H1 (cell line): ENCODE results near the gene TLK2. TPM values are rescaled to one million over a fixed set of nuclear protein-coding genes. Genes with fewer than 3 reads are reported as not detected.

Experiments
- CTCF ChIA-PET: fragments of 300-600 bp; sonication (Branson Sonifier 250); formaldehyde crosslinking; loops from one replicate; lab custom pipeline; 2021; ENCODE audit not compliant: partially characterized antibody; lab: Charles Lee
- POLR2A ChIA-PET: fragments of 300-600 bp; sonication (Branson Sonifier 250); formaldehyde crosslinking; loops from one replicate; lab custom pipeline; 2021; ENCODE audit warnings: inconsistent platforms; ENCODE audit not compliant: partially characterized antibody; lab: Charles Lee
- DNase-seq, 2 experiments: peaks; one replicate each; pipeline versions ENCODE4 v3.0.0 to v3.0.0-alpha.2; 2010 to 2022; ENCODE audit warnings: low spot score in 2 of 2, low read depth in 1 of 2, mixed read lengths in 1 of 2
- FAIRE-seq: peaks from 2 replicates; lab custom pipeline; 2011; peaks lifted over from hg19 to GRCh38; lab: Jason Lieb, UNC
- H2AFZ ChIP-seq: 2 replicates; pipeline ENCODE4 v1.8.1; 2012; ENCODE audit warnings: low read length, inconsistent platforms
- H2AK5ac ChIP-seq: 2 replicates; pipeline ENCODE4 v1.6.1; 2013; ENCODE audit warnings: low read depth, low read length
- H2BK120ac ChIP-seq: replicated peaks from 2 replicates; pipeline ENCODE3; 2013; ENCODE audit warnings: low read depth, low read length, inconsistent platforms
- H2BK12ac ChIP-seq: 2 replicates; pipeline ENCODE4 v1.6.1; 2013; ENCODE audit warnings: low read depth, low read length
- H2BK15ac ChIP-seq: 2 replicates; pipeline ENCODE4 v1.6.1; 2013; ENCODE audit warnings: low read length
- H2BK20ac ChIP-seq: 2 replicates; pipeline ENCODE4 v1.6.1; 2013; ENCODE audit warnings: low read length
- H2BK5ac ChIP-seq: 2 replicates; pipeline ENCODE4 v1.6.1; 2013; ENCODE audit warnings: low read depth, low read length
- H3K14ac ChIP-seq: 2 replicates; pipeline ENCODE4 v1.6.1; 2013; ENCODE audit warnings: inconsistent platforms; ENCODE audit not compliant: insufficient read length
- H3K18ac ChIP-seq: 2 replicates; pipeline ENCODE4 v1.6.1; 2013; ENCODE audit warnings: low read length; ENCODE audit errors: extremely low read depth
- H3K23ac ChIP-seq: 2 replicates; pipeline ENCODE4 v1.6.1; 2013; ENCODE audit warnings: inconsistent platforms; ENCODE audit not compliant: insufficient read length
- H3K23me2 ChIP-seq: 2 replicates; pipeline ENCODE4 v1.6.1; 2013; ENCODE audit warnings: low read depth, low read length
- H3K27ac ChIP-seq: 2 replicates; pipeline ENCODE4 v1.6.1; 2011; ENCODE audit warnings: low read depth, low read length, inconsistent platforms
- H3K27me3 ChIP-seq, 4 experiments: replicated peaks in 1 of 4; 1 replicate in 1 of 4; 2 replicates in 3 of 4; pipeline versions ENCODE4 v1.6.1 to v1.8.1; 2011 to 2013; ENCODE audit warnings: low read length in 3 of 4, mild to moderate bottlenecking in 3 of 4, inconsistent platforms in 2 of 4, mixed read lengths in 2 of 4, moderate library complexity in 1 of 4; ENCODE audit not compliant: control insufficient read depth in 3 of 4, insufficient read depth in 3 of 4; ENCODE audit errors: extremely low read depth in 1 of 4
- H3K36me3 ChIP-seq, 4 experiments: 2 replicates each; pipeline versions ENCODE4 v1.6.1 to v1.8.1; 2011 to 2013; ENCODE audit warnings: mild to moderate bottlenecking in 4 of 4, low read length in 3 of 4, moderate library complexity in 2 of 4, control low read depth in 1 of 4, inconsistent platforms in 1 of 4; ENCODE audit not compliant: insufficient read depth in 4 of 4, control insufficient read depth in 2 of 4
- H3K4ac ChIP-seq: replicated peaks from 2 replicates; pipeline ENCODE3; 2013; ENCODE audit warnings: low read length, low read depth, mixed read lengths, inconsistent platforms; ENCODE audit not compliant: insufficient read length
- H3K4me1 ChIP-seq, 4 experiments: replicated peaks in 1 of 4; 1 replicate in 1 of 4; 2 replicates in 3 of 4; pipeline versions ENCODE4 v1.6.1 to v1.8.1; 2011 to 2013; ENCODE audit warnings: low read length in 3 of 4, inconsistent platforms in 2 of 4, mixed read lengths in 1 of 4; ENCODE audit not compliant: insufficient read depth in 4 of 4, control insufficient read depth in 3 of 4
- H3K4me2 ChIP-seq, 2 experiments: 2 replicates each; pipeline versions ENCODE4 v1.6.1 to v1.8.1; 2011 to 2013; ENCODE audit warnings: low read depth in 2 of 2, low read length in 2 of 2, control low read depth in 1 of 2, inconsistent platforms in 1 of 2, mild to moderate bottlenecking in 1 of 2; ENCODE audit not compliant: insufficient read depth in 1 of 2
- H3K4me3 ChIP-seq, 4 experiments: fragments of 200-600, 300-600 bp in 1 of 4; sonication (generic), shearing (Covaris generic), sonication (Bioruptor Twin) in 1 of 4; 2 replicates each; pipeline versions ENCODE4 v1.5.1 to v1.8.1; 2011 to 2016; ENCODE audit warnings: low read length in 4 of 4, low read depth in 3 of 4, control low read depth in 2 of 4, inconsistent platforms in 2 of 4, mild to moderate bottlenecking in 2 of 4, mixed read lengths in 1 of 4, moderate library complexity in 1 of 4; ENCODE audit not compliant: insufficient read depth in 2 of 4; ENCODE audit errors: extremely low read depth in 1 of 4
- H3K56ac ChIP-seq: replicated peaks from 2 replicates; pipeline ENCODE3; 2013; ENCODE audit warnings: low read depth, mild to moderate bottlenecking, mixed read lengths, low read length, inconsistent platforms; ENCODE audit not compliant: insufficient read length
- H3K79me1 ChIP-seq: 2 replicates; pipeline ENCODE4 v1.6.1; 2013; ENCODE audit warnings: low read depth, low read length, control low read depth
- H3K79me2 ChIP-seq, 2 experiments: 2 replicates each; pipeline versions ENCODE4 v1.6.1 to v1.8.1; 2012 to 2013; ENCODE audit warnings: low read length in 2 of 2, mild to moderate bottlenecking in 2 of 2, inconsistent platforms in 1 of 2; ENCODE audit not compliant: insufficient read depth in 2 of 2, control insufficient read depth in 1 of 2
- H3K9ac ChIP-seq, 4 experiments: replicated peaks in 1 of 4; 1 replicate in 1 of 4; 2 replicates in 3 of 4; pipeline versions ENCODE4 v1.6.1 to v1.8.1; 2011 to 2013; ENCODE audit warnings: low read depth in 3 of 4, low read length in 3 of 4, control low read depth in 2 of 4, mild to moderate bottlenecking in 2 of 4, moderate library complexity in 2 of 4, inconsistent platforms in 1 of 4; ENCODE audit errors: extremely low read depth in 1 of 4
- H3K9me3 ChIP-seq, 2 experiments: 2 replicates each; pipeline versions ENCODE4 v1.6.1 to v1.8.1; 2012 to 2013; ENCODE audit warnings: mild to moderate bottlenecking in 2 of 2, moderate library complexity in 2 of 2, control low read depth in 1 of 2, inconsistent platforms in 1 of 2, low read depth in 1 of 2, low read length in 1 of 2, mixed read lengths in 1 of 2; ENCODE audit not compliant: insufficient read depth in 2 of 2
- H4K20me1 ChIP-seq, 2 experiments: replicated peaks in 1 of 2; 2 replicates each; pipeline versions ENCODE3 to v1.8.1; 2011 to 2013; ENCODE audit warnings: inconsistent platforms in 2 of 2, low read length in 2 of 2, mild to moderate bottlenecking in 1 of 2; ENCODE audit not compliant: insufficient read depth in 2 of 2, control insufficient read depth in 1 of 2
- H4K5ac ChIP-seq: 2 replicates; pipeline ENCODE4 v1.6.1; 2013; ENCODE audit warnings: low read length, low read depth, mixed read lengths, inconsistent platforms; ENCODE audit not compliant: insufficient read length
- H4K8ac ChIP-seq: 2 replicates; pipeline ENCODE4 v1.8.0; 2013; ENCODE audit warnings: mild to moderate bottlenecking, moderate library complexity, low read length, inconsistent platforms; ENCODE audit not compliant: insufficient read depth; ENCODE audit errors: extremely low read depth
- H4K91ac ChIP-seq: replicated peaks from 2 replicates; pipeline ENCODE3; 2013; ENCODE audit warnings: low read length, mixed read lengths, inconsistent platforms; ENCODE audit not compliant: insufficient read length
- ATF3 ChIP-seq: IDR thresholded peaks from 2 replicates; pipeline ENCODE4 v1.6.1; 2011; ENCODE audit warnings: low read depth, mild to moderate bottlenecking, low read length; ENCODE audit not compliant: insufficient read depth
- CBX8 ChIP-seq: fragments of 300-800, 300-1000 bp; sonication (generic); IDR thresholded peaks from 2 replicates; pipeline ENCODE4 v1.7.1; 2016; ENCODE audit warnings: low read depth, low read length, borderline replicate concordance
- CHD1 ChIP-seq: IDR thresholded peaks from 2 replicates; pipeline ENCODE4 v1.6.1; 2012; ENCODE audit warnings: low read depth, low read length, improper control_type of control experiment
- CTCF ChIP-seq, 3 experiments: IDR thresholded peaks; 1 replicate in 2 of 3; 2 replicates in 1 of 3; pipeline versions ENCODE4 v1.5.1 to v1.6.1; 2011; ENCODE audit warnings: low read length in 3 of 3, mild to moderate bottlenecking in 3 of 3, inconsistent platforms in 2 of 3, low read depth in 1 of 3, moderate library complexity in 1 of 3; ENCODE audit not compliant: insufficient read depth in 1 of 3; ENCODE audit errors: control extremely low read depth in 1 of 3
- EGR1 ChIP-seq: IDR thresholded peaks from 2 replicates; pipeline ENCODE4 v1.6.1; 2011; ENCODE audit warnings: low read depth, low read length, borderline replicate concordance
- HDAC2 ChIP-seq, 2 experiments: fragments of 300-600 bp in 1 of 2; sonication (generic) in 1 of 2; IDR thresholded peaks; 2 replicates each; pipeline ENCODE4 v1.6.1; 2011 to 2012; ENCODE audit warnings: low read depth in 2 of 2, low read length in 2 of 2, mild to moderate bottlenecking in 2 of 2, moderate library complexity in 2 of 2, borderline replicate concordance in 1 of 2, inconsistent platforms in 1 of 2
- SAP30 ChIP-seq: fragments of 300-600 bp; sonication (generic); IDR thresholded peaks from 2 replicates; pipeline ENCODE4 v1.7.1; 2012; ENCODE audit warnings: low read length, moderate library complexity, mild to moderate bottlenecking, inconsistent platforms; ENCODE audit not compliant: insufficient read depth, insufficient replicate concordance
- SIRT6 ChIP-seq: IDR thresholded peaks from one replicate; pipeline ENCODE4 v1.7.1; 2012; ENCODE audit warnings: low read length, inconsistent platforms
- SIX5 ChIP-seq: IDR thresholded peaks from 2 replicates; pipeline ENCODE4 v1.6.1; 2011; ENCODE audit warnings: mild to moderate bottlenecking, low read depth, low read length
- TCF12 ChIP-seq: IDR thresholded peaks from 2 replicates; pipeline ENCODE4 v1.6.1; 2011; ENCODE audit warnings: low read depth, mild to moderate bottlenecking, low read length
- WGBS, 2 experiments: shearing (Covaris generic) in 1 of 2; methylation state at CpG; one replicate each; pipeline versions ENCODE4 v1.1.6 to v1.1.7; 2013 to 2015; ENCODE audit warnings: low lambda C conversion rate in 2 of 2, mixed read lengths in 2 of 2, inconsistent platforms in 1 of 2, low coverage in 1 of 2, missing lambda C conversion rate in 1 of 2; ENCODE audit not compliant: insufficient replicate concordance in 2 of 2, insufficient coverage in 1 of 2, insufficient read length in 1 of 2; ENCODE audit errors: extremely low coverage in 1 of 2, missing lambda C conversion rate in 1 of 2; 5-methylcytosine and 5-hydroxymethylcytosine counted together
- polyA plus RNA-seq, 7 experiments: library from polyadenylated mRNA; depleted of rRNA in 3 of 7; stranded (reverse) in 5 of 7; unstranded in 2 of 7; fragments of >200 nt in 5 of 7; fragments of 200-250 nt in 2 of 7; gene quantifications; 1 replicate in 5 of 7; 2 replicates in 1 of 7; 4 replicates in 1 of 7; pipeline versions ENCODE4 v1.2.1 to v1.2.3, GENCODE V29; 2011 to 2013; ENCODE audit warnings: missing spikeins in 2 of 7, mixed read lengths in 2 of 7
- total RNA-seq: library from RNA; stranded (reverse); fragmentation: NEBNext Ultra II Directional; extraction: Animal tissue kit (Norgen Biotek cat#: 25700); gene quantifications from 2 replicates; pipeline ENCODE4 v1.2.1, GENCODE V29; 2021

The TLK2 gene
- total and polyA plus RNA-seq, 2 of the 8 experiments (the other 6 are each of a cell fraction or from before 2014, with no cell fraction given) = 43.1 to 59.9 TPM

- Histone ChIP-seq H3K27ac (no peak overlapping the region), H3K14ac (no peak overlapping the region), H4K20me1 (no peaks in the 10 kb centered on the region), H3K23ac (no peak overlapping the region), H3K9me3 (no peaks in the 10 kb centered on the region; a peak in 1 of 4 replicates), H3K18ac (no peak overlapping the region), H2BK15ac (no peak overlapping the region), H3K4me3 (no peak overlapping the region), H3K36me3 (peaks cover 2 to 43% (median 22%) of the 10 kb centered on the region in 4 experiments; a peak in 7 of 8 replicates), H4K8ac (no peak overlapping the region), H3K79me2 (no peaks in the 10 kb centered on the region), H3K56ac (no peak overlapping the region), H3K4me1 (no peaks in the 10 kb centered on the region), H3K23me2 (no peaks in the 10 kb centered on the region), H2BK12ac (no peak overlapping the region), H3K79me1 (no peaks in the 10 kb centered on the region), H4K5ac (no peak overlapping the region), H3K4ac (no peak overlapping the region), H2BK20ac (no peak overlapping the region), H2AFZ (no peak overlapping the region), H2BK5ac (no peak overlapping the region), H2BK120ac (no peak overlapping the region), H2AK5ac (no peak overlapping the region), H3K4me2 (no peak overlapping the region), H4K91ac (no peak overlapping the region), H3K9ac (no peak overlapping the region), H3K27me3 (no peaks in the 10 kb centered on the region)
- FAIRE-seq (no peak), DNase-seq (no peak)
- POLR2A ChIA-PET = interaction anchor here (0.5 kb wide), 1 partner anchor 57 kb away, joined by 3 read pairs; no protein-coding TSS in a partner anchor
- CTCF ChIA-PET = no interaction called here
- 96% methylated on average over 5 of the region's 5 CpGs; no CpG with 5 or more reads in 1 of the 2 experiments for WGBS, 2 experiments
- TF ChIP-seq TCF12 (no peak), CTCF (IDR thresholded peaks at IDR 0.05; ENCODE audit: control extremely low read depth in 1 of 3, insufficient read depth in 1 of 3, low read depth in 1 of 3, low read length in 3 of 3) (no peak), ATF3 (no peak), SIRT6 (no peak), SIX5 (no peak), CHD1 (no peak), SAP30 (no peak), HDAC2 (IDR thresholded peaks at IDR 0.05; ENCODE audit: borderline replicate concordance in 1 of 2, low read depth in 2 of 2, low read length in 2 of 2) (no peak), CBX8 (no peak), EGR1 (no peak)
Observed at GRCh38 chr17:62595484-62595883, 116.9 kb downstream of the TLK2 start.
